ENCODE results near the gene PER2.

DNA sequence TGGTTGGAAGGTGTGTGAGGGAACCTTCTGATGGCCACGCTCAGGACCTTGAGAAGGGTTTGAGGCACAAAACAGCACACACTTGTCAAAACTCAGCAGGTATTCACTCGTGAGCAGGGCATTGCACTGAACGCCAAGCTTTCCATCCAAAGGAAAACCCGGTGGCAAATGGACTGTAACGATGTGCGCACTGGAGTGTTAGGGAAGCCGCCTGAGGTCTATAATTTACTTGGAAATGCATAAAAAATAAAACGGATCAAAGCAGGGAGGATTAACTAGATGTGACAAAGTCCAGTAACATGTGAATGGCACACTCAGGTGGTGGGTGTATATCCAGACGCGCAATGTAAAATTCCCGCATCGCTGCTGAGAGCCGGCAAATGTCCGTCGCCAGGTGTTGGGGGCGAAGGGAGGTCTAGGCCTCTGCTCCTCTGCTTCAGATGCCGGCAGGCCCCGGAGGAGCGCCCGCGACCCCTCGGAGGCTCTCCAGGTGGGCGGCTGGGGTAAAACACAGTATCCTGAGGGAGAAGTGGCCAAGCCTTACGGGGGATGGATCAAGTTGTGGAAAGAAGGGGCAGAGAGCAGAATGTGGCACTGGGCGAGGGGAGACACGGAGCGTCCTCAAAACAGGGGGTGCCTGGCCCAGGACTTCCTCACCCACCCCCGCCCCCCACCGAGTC is 63.9 kb downstream of the PER2 start:
- TF ChIP-seq, protein P1, sequence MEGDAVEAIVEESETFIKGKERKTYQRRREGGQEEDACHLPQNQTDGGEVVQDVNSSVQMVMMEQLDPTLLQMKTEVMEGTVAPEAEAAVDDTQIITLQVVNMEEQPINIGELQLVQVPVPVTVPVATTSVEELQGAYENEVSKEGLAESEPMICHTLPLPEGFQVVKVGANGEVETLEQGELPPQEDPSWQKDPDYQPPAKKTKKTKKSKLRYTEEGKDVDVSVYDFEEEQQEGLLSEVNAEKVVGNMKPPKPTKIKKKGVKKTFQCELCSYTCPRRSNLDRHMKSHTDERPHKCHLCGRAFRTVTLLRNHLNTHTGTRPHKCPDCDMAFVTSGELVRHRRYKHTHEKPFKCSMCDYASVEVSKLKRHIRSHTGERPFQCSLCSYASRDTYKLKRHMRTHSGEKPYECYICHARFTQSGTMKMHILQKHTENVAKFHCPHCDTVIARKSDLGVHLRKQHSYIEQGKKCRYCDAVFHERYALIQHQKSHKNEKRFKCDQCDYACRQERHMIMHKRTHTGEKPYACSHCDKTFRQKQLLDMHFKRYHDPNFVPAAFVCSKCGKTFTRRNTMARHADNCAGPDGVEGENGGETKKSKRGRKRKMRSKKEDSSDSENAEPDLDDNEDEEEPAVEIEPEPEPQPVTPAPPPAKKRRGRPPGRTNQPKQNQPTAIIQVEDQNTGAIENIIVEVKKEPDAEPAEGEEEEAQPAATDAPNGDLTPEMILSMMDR (IDR thresholded peaks at IDR 0.05), result no peak
- TF ChIP-seq POLR2A (IDR thresholded peaks at IDR 0.05), result no peak

All from esophagus squamous epithelium (tissue), 4 donors.